ENCODE measurements around the gene LCORL.
"Not testable (repeated sequence)": the region's sequence is repeated elsewhere in the genome, so short reads cannot be mapped to it uniquely, and the experiment has no call there.

The LCORL gene

GRCh38 chr4:18014269-18014668 is 7.3 kb downstream of the LCORL start:
- no peak for DNase-seq

- no peak for DNase-seq
Observed at GRCh38 chr4:18012807-18013462, 8.6 kb downstream of the LCORL start.

DNA sequence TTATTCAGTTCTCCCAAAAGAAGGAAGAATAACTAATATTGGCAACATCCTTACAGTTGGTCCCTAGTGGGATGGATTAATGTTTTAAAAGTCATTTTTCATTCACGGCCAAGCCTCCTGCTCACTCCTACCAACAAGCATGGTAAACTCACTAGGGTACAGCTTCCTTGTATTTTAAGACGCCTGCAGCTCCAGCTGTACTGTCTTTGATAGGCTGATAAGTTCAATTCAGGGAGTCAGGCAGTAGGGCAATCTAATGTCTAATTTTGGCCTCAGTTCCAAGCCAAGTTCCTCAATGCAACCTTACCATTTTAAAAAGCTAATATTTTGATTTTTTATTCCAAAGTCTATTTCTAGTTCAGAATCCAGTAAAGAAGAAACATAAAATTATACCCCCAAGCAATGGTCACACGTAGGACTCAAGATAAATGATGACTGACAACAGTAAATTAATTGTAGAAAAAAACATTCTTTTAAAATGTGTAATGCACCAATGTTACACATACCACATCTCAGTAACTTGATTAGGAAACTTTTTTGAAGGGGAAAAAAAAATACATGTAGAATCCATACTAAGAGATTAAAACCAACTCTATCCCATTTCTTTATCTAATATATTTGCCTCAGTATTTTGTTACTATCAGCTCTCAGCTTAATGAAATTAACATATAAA is 9.3 kb downstream of the LCORL start:
- no peak for DNase-seq

DNA sequence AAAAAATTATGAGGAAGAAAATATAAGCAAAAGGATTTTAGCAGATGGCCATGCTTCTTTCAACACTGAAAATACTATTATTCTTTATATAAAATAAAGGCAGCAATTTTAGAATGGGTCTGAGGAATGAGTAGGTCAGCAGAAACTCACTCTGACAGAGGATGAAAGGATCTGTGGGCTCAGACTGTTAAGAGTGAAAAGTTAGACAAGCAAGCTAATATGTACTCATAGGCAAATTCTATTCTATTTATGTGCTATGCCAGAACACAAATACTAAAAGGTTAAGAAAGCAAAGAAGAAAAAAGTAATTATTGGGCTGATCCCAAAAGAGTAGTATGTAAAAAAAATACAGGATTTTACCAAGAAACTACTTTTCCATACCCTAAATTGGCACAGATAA is 13.9 kb downstream of the LCORL start:
- DNase-seq: no peak

GRCh38 chr4:18006432-18006831 is 15.1 kb downstream of the LCORL start:
- not testable (repeated sequence) for DNase-seq

GRCh38 chr4:17997129-17997528 is 24.4 kb downstream of the LCORL start:
- DNase-seq: no peak

DNA sequence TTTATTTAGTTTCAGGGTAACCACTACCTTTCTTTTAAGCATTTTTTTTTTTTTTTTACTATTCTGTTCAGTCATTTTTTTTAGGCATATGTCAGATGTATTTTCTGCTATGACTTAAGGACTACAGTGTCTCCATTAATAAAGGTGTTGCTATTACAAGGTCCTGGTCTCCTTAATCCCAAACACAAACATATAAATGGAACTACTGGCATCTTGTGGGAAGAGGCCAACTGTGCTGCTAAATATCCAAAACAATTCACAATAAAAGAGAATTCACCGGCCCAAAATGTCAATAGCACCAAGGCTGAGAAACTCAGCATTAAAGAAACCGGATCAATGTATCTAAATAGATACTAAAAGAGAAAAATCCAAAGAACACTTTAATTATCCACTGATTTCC is 26.4 kb downstream of the LCORL start:
- no peak for DNase-seq

GRCh38 chr4:17985832-17986231 is 35.7 kb downstream of the LCORL start:
- no peak for DNase-seq

- no peak for DNase-seq
Observed at GRCh38 chr4:17981063-17981462, 40.5 kb downstream of the LCORL start.

DNA sequence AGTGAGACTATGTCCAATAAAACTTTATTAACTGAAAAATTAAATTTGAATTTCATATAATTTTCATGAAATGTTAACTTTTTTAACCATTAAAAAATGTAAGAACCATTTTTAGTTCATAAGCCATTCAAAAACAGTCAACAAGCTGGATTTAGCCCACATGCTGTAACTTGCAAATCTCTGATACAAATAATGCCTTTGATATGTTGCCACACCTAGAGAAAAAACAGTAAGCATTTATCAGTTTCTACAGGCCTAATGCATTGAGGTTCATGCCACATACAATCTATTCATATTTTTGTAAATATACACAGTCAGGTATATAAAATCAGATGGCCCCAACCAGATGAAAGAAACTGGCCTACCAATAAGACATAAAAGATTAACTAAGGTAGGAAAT is 52.8 kb downstream of the LCORL start:
- no peak for DNase-seq

- DNase-seq: no peak
Observed at GRCh38 chr4:17967078-17967477, 54.5 kb downstream of the LCORL start.

- no peak for DNase-seq
Observed at GRCh38 chr4:17966312-17966711, 55.2 kb downstream of the LCORL start.

- DNase-seq: no peak
Observed at GRCh38 chr4:17964576-17964975, 57.0 kb downstream of the LCORL start.

DNA sequence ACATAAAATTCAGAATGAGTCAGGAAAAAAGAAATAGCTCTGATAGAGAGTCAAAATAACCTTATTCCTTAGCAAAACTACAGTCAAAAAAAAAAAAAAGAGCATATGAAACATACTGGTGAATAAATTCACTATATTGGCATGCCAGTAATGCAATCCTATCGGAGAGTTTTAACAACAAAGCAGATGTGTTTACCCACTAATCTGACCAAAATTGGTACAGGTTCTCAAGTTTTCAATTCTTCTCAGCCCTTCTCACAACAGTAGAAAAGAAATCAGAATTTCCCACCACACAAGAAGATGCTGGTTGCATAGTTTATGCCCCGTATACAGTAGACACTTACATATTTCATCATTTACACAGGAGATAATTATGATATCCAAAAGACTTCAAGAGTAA is 59.4 kb downstream of the LCORL start:
- DNase-seq: no peak

DNA sequence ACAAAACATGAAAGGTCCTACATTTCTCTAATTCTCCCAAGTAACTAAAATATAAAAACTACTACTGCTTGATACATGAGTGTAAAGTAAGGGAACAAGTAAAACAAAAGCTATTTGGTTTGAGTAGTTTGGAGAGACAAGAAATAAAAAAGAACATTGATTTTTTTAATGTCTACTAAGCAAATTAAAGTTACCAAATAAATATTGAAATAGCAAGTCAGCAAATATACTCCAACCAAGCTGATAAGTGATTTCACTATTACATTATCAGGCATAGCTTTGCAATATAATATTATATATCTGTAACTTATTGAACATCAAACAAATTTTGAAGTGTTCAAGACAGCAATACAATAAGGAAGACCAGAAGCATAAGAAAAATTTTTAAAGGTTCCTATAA is 60.3 kb downstream of the LCORL start:
- no peak for DNase-seq

DNA sequence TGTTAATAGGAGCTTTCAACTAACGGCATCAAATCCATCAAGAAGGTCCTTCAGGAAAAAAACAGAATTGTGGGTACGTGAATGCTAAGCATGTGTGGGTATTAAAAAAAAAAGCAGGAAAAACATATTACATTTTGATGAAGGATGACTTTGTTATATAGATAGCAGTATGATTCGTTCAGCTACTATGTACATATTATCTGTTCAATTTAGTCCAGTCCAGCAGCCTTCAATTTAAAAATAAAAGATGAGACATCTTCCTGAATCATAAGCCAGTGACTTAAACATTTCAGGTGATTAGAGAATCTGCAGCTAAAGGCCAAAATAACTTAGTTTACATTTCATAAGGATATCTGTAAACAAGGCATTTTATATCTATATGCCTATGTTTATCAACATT is 63.4 kb downstream of the LCORL start:
- DNase-seq: no peak

DNA sequence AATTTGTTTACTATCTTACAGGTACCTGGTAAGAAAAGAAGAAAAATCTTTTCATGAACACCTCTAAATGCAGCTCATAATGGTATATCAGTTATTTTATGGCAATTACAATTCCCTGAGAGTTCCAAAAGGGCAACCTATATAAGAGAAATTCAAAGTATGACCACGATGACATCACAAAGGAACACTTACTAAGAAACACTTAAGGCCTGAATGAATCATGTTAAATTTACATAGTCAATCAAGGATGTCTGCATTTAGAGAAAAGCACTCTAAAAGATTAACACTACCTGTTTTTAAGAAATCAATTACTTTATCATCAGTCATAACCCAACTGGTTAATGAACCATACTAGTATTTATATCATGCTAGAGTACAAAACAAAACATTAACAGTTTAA is 63.9 kb downstream of the LCORL start:
- no peak for DNase-seq

GRCh38 chr4:17956245-17956644 is 65.3 kb downstream of the LCORL start:
- DNase-seq: no peak

DNA sequence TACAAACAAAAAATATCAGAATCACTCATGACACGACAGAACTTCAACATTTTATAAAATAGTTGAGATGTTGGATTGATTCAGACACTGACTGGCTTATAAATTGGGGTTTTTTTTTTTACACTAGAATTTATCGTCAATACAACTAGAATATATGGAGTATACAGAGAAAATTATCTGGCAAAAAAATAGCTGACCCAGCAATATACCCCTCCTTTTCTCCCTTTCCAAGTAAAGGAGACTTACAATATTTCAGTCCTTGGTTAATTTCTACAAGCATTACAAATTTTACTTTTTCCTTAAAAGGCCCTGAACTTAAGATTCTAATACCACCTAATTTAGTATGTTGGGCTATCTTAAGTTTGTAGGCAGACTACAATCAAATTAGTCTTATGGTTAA is 76.3 kb downstream of the LCORL start:
- no peak for DNase-seq

DNA sequence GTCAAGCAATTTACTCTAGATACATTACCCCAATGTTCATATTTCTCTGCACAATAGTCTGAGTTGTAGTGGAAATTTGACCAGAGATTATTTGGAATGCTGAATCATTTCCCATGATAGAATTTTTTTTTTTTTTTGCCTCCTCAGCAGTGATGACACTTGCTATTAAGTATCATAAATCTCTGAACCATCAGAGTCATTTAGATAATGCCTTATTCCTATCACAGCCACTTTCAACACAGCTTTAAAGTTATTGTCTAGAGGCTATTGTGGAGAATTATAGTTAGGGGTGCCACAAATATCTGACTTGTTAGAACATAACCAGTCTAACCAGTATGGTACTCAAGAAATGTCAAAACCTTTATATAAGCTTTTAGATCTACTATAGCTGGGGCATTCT is 79.8 kb downstream of the LCORL start:
- no peak for DNase-seq

- DNase-seq: no peak
Observed at GRCh38 chr4:17939054-17939453, 82.5 kb downstream of the LCORL start.

- DNase-seq: no peak
Observed at GRCh38 chr4:17934286-17934685, 87.3 kb downstream of the LCORL start.

GRCh38 chr4:17933126-17933525 is 88.4 kb downstream of the LCORL start:
- no peak for DNase-seq

- DNase-seq: no peak
Observed at GRCh38 chr4:17932041-17932440, 89.5 kb downstream of the LCORL start.

- no peak for DNase-seq
Observed at GRCh38 chr4:17930256-17930655, 91.3 kb downstream of the LCORL start.
